Suprapubic skin (tissue), 2 donors: ENCODE measurements around the gene FRMD4A.

Experiments used
- EP300 ChIP-seq: sonication (generic); formaldehyde crosslinking; IDR thresholded peaks from one replicate; pipeline ENCODE4 v1.6.1; 2017; ENCODE audit warnings: antibody characterized with exemption
- POLR2A ChIP-seq, 2 donors: fragments of 450-650 bp; IDR thresholded peaks; one replicate each; pipeline ENCODE4 v1.6.1; 2017; ENCODE audit warnings: antibody characterized with exemption in 2 of 2, mild to moderate bottlenecking in 2 of 2, moderate library complexity in 2 of 2

DNA sequence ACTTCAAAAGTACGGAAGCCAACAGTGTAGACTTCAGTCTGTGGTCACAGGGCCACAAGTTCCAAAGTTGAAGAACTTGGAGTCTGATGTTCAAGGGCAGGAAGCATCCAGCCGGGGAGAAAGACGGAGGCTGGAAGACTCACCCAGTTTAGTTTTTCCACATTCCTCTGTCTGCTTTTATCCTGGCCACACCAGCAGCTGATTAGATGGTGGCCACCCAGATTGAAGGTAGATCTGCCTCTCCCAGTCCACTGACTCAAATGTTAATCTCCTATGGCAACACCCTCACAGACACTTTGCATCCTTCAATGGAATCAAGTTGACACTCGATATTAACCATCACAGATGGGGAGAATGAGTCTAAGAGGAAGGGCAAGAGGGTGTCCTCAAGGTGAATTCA is 19.3 kb upstream of the FRMD4A start:
- no peak for TF ChIP-seq POLR2A (IDR thresholded peaks at IDR 0.05)
- no peak for TF ChIP-seq EP300
